H1 (cell line): ENCODE data around the gene OSTN. TPM values are rescaled to one million over a fixed set of nuclear protein-coding genes. Genes with fewer than 3 reads are reported as not detected.

Experiments used
- CTCF ChIA-PET: fragments of 300-600 bp; sonication (Branson Sonifier 250); formaldehyde crosslinking; loops from one replicate; lab custom pipeline; 2021; ENCODE audit not compliant: partially characterized antibody; lab: Charles Lee
- POLR2A ChIA-PET: fragments of 300-600 bp; sonication (Branson Sonifier 250); formaldehyde crosslinking; loops from one replicate; lab custom pipeline; 2021; ENCODE audit warnings: inconsistent platforms; ENCODE audit not compliant: partially characterized antibody; lab: Charles Lee
- DNase-seq, 2 experiments: peaks; one replicate each; pipeline versions ENCODE4 v3.0.0 to v3.0.0-alpha.2; 2010 to 2022; ENCODE audit warnings: low spot score in 2 of 2, low read depth in 1 of 2, mixed read lengths in 1 of 2
- FAIRE-seq: peaks from 2 replicates; lab custom pipeline; 2011; peaks lifted over from hg19 to GRCh38; lab: Jason Lieb, UNC
- H2AFZ ChIP-seq: 2 replicates; pipeline ENCODE4 v1.8.1; 2012; ENCODE audit warnings: low read length, inconsistent platforms
- H2AK5ac ChIP-seq: 2 replicates; pipeline ENCODE4 v1.6.1; 2013; ENCODE audit warnings: low read depth, low read length
- H2BK120ac ChIP-seq: replicated peaks from 2 replicates; pipeline ENCODE3; 2013; ENCODE audit warnings: low read depth, low read length, inconsistent platforms
- H2BK12ac ChIP-seq: 2 replicates; pipeline ENCODE4 v1.6.1; 2013; ENCODE audit warnings: low read depth, low read length
- H2BK15ac ChIP-seq: 2 replicates; pipeline ENCODE4 v1.6.1; 2013; ENCODE audit warnings: low read length
- H2BK20ac ChIP-seq: 2 replicates; pipeline ENCODE4 v1.6.1; 2013; ENCODE audit warnings: low read length
- H2BK5ac ChIP-seq: 2 replicates; pipeline ENCODE4 v1.6.1; 2013; ENCODE audit warnings: low read depth, low read length
- H3K14ac ChIP-seq: 2 replicates; pipeline ENCODE4 v1.6.1; 2013; ENCODE audit warnings: inconsistent platforms; ENCODE audit not compliant: insufficient read length
- H3K18ac ChIP-seq: 2 replicates; pipeline ENCODE4 v1.6.1; 2013; ENCODE audit warnings: low read length; ENCODE audit errors: extremely low read depth
- H3K23ac ChIP-seq: 2 replicates; pipeline ENCODE4 v1.6.1; 2013; ENCODE audit warnings: inconsistent platforms; ENCODE audit not compliant: insufficient read length
- H3K23me2 ChIP-seq: 2 replicates; pipeline ENCODE4 v1.6.1; 2013; ENCODE audit warnings: low read depth, low read length
- H3K27ac ChIP-seq: 2 replicates; pipeline ENCODE4 v1.6.1; 2011; ENCODE audit warnings: low read depth, low read length, inconsistent platforms
- H3K27me3 ChIP-seq, 4 experiments: replicated peaks in 1 of 4; 1 replicate in 1 of 4; 2 replicates in 3 of 4; pipeline versions ENCODE4 v1.6.1 to v1.8.1; 2011 to 2013; ENCODE audit warnings: low read length in 3 of 4, mild to moderate bottlenecking in 3 of 4, inconsistent platforms in 2 of 4, mixed read lengths in 2 of 4, moderate library complexity in 1 of 4; ENCODE audit not compliant: control insufficient read depth in 3 of 4, insufficient read depth in 3 of 4; ENCODE audit errors: extremely low read depth in 1 of 4
- H3K36me3 ChIP-seq, 4 experiments: 2 replicates each; pipeline versions ENCODE4 v1.6.1 to v1.8.1; 2011 to 2013; ENCODE audit warnings: mild to moderate bottlenecking in 4 of 4, low read length in 3 of 4, moderate library complexity in 2 of 4, control low read depth in 1 of 4, inconsistent platforms in 1 of 4; ENCODE audit not compliant: insufficient read depth in 4 of 4, control insufficient read depth in 2 of 4
- H3K4ac ChIP-seq: replicated peaks from 2 replicates; pipeline ENCODE3; 2013; ENCODE audit warnings: low read length, low read depth, mixed read lengths, inconsistent platforms; ENCODE audit not compliant: insufficient read length
- H3K4me1 ChIP-seq, 4 experiments: replicated peaks in 1 of 4; 1 replicate in 1 of 4; 2 replicates in 3 of 4; pipeline versions ENCODE4 v1.6.1 to v1.8.1; 2011 to 2013; ENCODE audit warnings: low read length in 3 of 4, inconsistent platforms in 2 of 4, mixed read lengths in 1 of 4; ENCODE audit not compliant: insufficient read depth in 4 of 4, control insufficient read depth in 3 of 4
- H3K4me2 ChIP-seq, 2 experiments: 2 replicates each; pipeline versions ENCODE4 v1.6.1 to v1.8.1; 2011 to 2013; ENCODE audit warnings: low read depth in 2 of 2, low read length in 2 of 2, control low read depth in 1 of 2, inconsistent platforms in 1 of 2, mild to moderate bottlenecking in 1 of 2; ENCODE audit not compliant: insufficient read depth in 1 of 2
- H3K4me3 ChIP-seq, 4 experiments: fragments of 200-600, 300-600 bp in 1 of 4; sonication (generic), shearing (Covaris generic), sonication (Bioruptor Twin) in 1 of 4; 2 replicates each; pipeline versions ENCODE4 v1.5.1 to v1.8.1; 2011 to 2016; ENCODE audit warnings: low read length in 4 of 4, low read depth in 3 of 4, control low read depth in 2 of 4, inconsistent platforms in 2 of 4, mild to moderate bottlenecking in 2 of 4, mixed read lengths in 1 of 4, moderate library complexity in 1 of 4; ENCODE audit not compliant: insufficient read depth in 2 of 4; ENCODE audit errors: extremely low read depth in 1 of 4
- H3K56ac ChIP-seq: replicated peaks from 2 replicates; pipeline ENCODE3; 2013; ENCODE audit warnings: low read depth, mild to moderate bottlenecking, mixed read lengths, low read length, inconsistent platforms; ENCODE audit not compliant: insufficient read length
- H3K79me1 ChIP-seq: 2 replicates; pipeline ENCODE4 v1.6.1; 2013; ENCODE audit warnings: low read depth, low read length, control low read depth
- H3K79me2 ChIP-seq, 2 experiments: 2 replicates each; pipeline versions ENCODE4 v1.6.1 to v1.8.1; 2012 to 2013; ENCODE audit warnings: low read length in 2 of 2, mild to moderate bottlenecking in 2 of 2, inconsistent platforms in 1 of 2; ENCODE audit not compliant: insufficient read depth in 2 of 2, control insufficient read depth in 1 of 2
- H3K9ac ChIP-seq, 4 experiments: replicated peaks in 1 of 4; 1 replicate in 1 of 4; 2 replicates in 3 of 4; pipeline versions ENCODE4 v1.6.1 to v1.8.1; 2011 to 2013; ENCODE audit warnings: low read depth in 3 of 4, low read length in 3 of 4, control low read depth in 2 of 4, mild to moderate bottlenecking in 2 of 4, moderate library complexity in 2 of 4, inconsistent platforms in 1 of 4; ENCODE audit errors: extremely low read depth in 1 of 4
- H3K9me3 ChIP-seq, 2 experiments: 2 replicates each; pipeline versions ENCODE4 v1.6.1 to v1.8.1; 2012 to 2013; ENCODE audit warnings: mild to moderate bottlenecking in 2 of 2, moderate library complexity in 2 of 2, control low read depth in 1 of 2, inconsistent platforms in 1 of 2, low read depth in 1 of 2, low read length in 1 of 2, mixed read lengths in 1 of 2; ENCODE audit not compliant: insufficient read depth in 2 of 2
- H4K20me1 ChIP-seq, 2 experiments: replicated peaks in 1 of 2; 2 replicates each; pipeline versions ENCODE3 to v1.8.1; 2011 to 2013; ENCODE audit warnings: inconsistent platforms in 2 of 2, low read length in 2 of 2, mild to moderate bottlenecking in 1 of 2; ENCODE audit not compliant: insufficient read depth in 2 of 2, control insufficient read depth in 1 of 2
- H4K5ac ChIP-seq: 2 replicates; pipeline ENCODE4 v1.6.1; 2013; ENCODE audit warnings: low read length, low read depth, mixed read lengths, inconsistent platforms; ENCODE audit not compliant: insufficient read length
- H4K8ac ChIP-seq: 2 replicates; pipeline ENCODE4 v1.8.0; 2013; ENCODE audit warnings: mild to moderate bottlenecking, moderate library complexity, low read length, inconsistent platforms; ENCODE audit not compliant: insufficient read depth; ENCODE audit errors: extremely low read depth
- H4K91ac ChIP-seq: replicated peaks from 2 replicates; pipeline ENCODE3; 2013; ENCODE audit warnings: low read length, mixed read lengths, inconsistent platforms; ENCODE audit not compliant: insufficient read length
- ATF2 ChIP-seq: IDR thresholded peaks from 2 replicates; pipeline ENCODE4 v1.6.1; 2012; ENCODE audit warnings: low read length, inconsistent platforms
- CBX5 ChIP-seq: fragments of 300-800, 300-1000 bp; sonication (generic); IDR thresholded peaks from 2 replicates; pipeline ENCODE4 v1.7.1; 2016; ENCODE audit warnings: antibody characterized with exemption, low read length, low read depth
- EGR1 ChIP-seq: IDR thresholded peaks from 2 replicates; pipeline ENCODE4 v1.6.1; 2011; ENCODE audit warnings: low read depth, low read length, borderline replicate concordance
- HDAC6 ChIP-seq: IDR thresholded peaks from one replicate; pipeline ENCODE4 v1.7.1; 2012; ENCODE audit warnings: low read depth, mild to moderate bottlenecking, inconsistent platforms, low read length, moderate library complexity
- JUND ChIP-seq: IDR thresholded peaks from 2 replicates; pipeline ENCODE4 v1.6.1; 2011; ENCODE audit warnings: mild to moderate bottlenecking, improper control_type of control experiment, low read length
- PHF8 ChIP-seq: fragments of 200-600 bp; sonication (generic); conservative IDR thresholded peaks from 2 replicates; pipeline ENCODE4 v1.7.1; 2012; ENCODE audit warnings: low read depth, mild to moderate bottlenecking, inconsistent platforms, low read length, moderate library complexity
- POLR2A ChIP-seq, 2 experiments: IDR thresholded peaks; 1 replicate in 1 of 2; 2 replicates in 1 of 2; pipeline ENCODE4 v1.6.1; 2011; ENCODE audit warnings: low read depth in 2 of 2, low read length in 2 of 2, mild to moderate bottlenecking in 2 of 2; ENCODE audit errors: control extremely low read depth in 1 of 2
- SAP30 ChIP-seq: fragments of 300-600 bp; sonication (generic); IDR thresholded peaks from 2 replicates; pipeline ENCODE4 v1.7.1; 2012; ENCODE audit warnings: low read length, moderate library complexity, mild to moderate bottlenecking, inconsistent platforms; ENCODE audit not compliant: insufficient read depth, insufficient replicate concordance
- SP2 ChIP-seq: IDR thresholded peaks from 2 replicates; pipeline ENCODE4 v1.6.1; 2012; ENCODE audit warnings: mild to moderate bottlenecking, low read length, inconsistent platforms
- SRF ChIP-seq: IDR thresholded peaks from 2 replicates; pipeline ENCODE4 v1.6.1; 2011; ENCODE audit warnings: mild to moderate bottlenecking, low read depth, low read length, moderate library complexity
- USF2 ChIP-seq: IDR thresholded peaks from 2 replicates; pipeline ENCODE4 v1.6.1; 2011; ENCODE audit warnings: low read length, improper control_type of control experiment
- WGBS, 2 experiments: shearing (Covaris generic) in 1 of 2; methylation state at CpG; one replicate each; pipeline versions ENCODE4 v1.1.6 to v1.1.7; 2013 to 2015; ENCODE audit warnings: low lambda C conversion rate in 2 of 2, mixed read lengths in 2 of 2, inconsistent platforms in 1 of 2, low coverage in 1 of 2, missing lambda C conversion rate in 1 of 2; ENCODE audit not compliant: insufficient replicate concordance in 2 of 2, insufficient coverage in 1 of 2, insufficient read length in 1 of 2; ENCODE audit errors: extremely low coverage in 1 of 2, missing lambda C conversion rate in 1 of 2; 5-methylcytosine and 5-hydroxymethylcytosine counted together
- polyA plus RNA-seq, 7 experiments: library from polyadenylated mRNA; depleted of rRNA in 3 of 7; stranded (reverse) in 5 of 7; unstranded in 2 of 7; fragments of >200 nt in 5 of 7; fragments of 200-250 nt in 2 of 7; gene quantifications; 1 replicate in 5 of 7; 2 replicates in 1 of 7; 4 replicates in 1 of 7; pipeline versions ENCODE4 v1.2.1 to v1.2.3, GENCODE V29; 2011 to 2013; ENCODE audit warnings: missing spikeins in 2 of 7, mixed read lengths in 2 of 7
- total RNA-seq: library from RNA; stranded (reverse); fragmentation: NEBNext Ultra II Directional; extraction: Animal tissue kit (Norgen Biotek cat#: 25700); gene quantifications from 2 replicates; pipeline ENCODE4 v1.2.1, GENCODE V29; 2021

Gene OSTN
- total and polyA plus RNA-seq, 2 of the 8 experiments (the other 6 are each of a cell fraction or from before 2014, with no cell fraction given): not detected

GRCh38 chr3:191197761-191198306 lies 1.2 kb upstream of the OSTN start:
- H3K56ac ChIP-seq: no peak overlapping the region
- TF ChIP-seq SRF (no peak), HDAC6 (no peak), JUND (no peak), CBX5 (no peak), ATF2 (no peak), PHF8 (no peak), EGR1 (no peak), SAP30 (no peak), SP2 (no peak), USF2 (no peak), POLR2A (IDR thresholded peaks at IDR 0.05; ENCODE audit: control extremely low read depth in 1 of 2, low read depth in 2 of 2, low read length in 2 of 2) (no peak)

More at GRCh38 chr3:191197761-191198306, 1.2 kb upstream of the OSTN start:
- no peak overlapping the region for H4K5ac ChIP-seq
- FAIRE-seq: no peak
- DNase-seq: no peak
- no peak overlapping the region for H2BK12ac ChIP-seq
- H3K18ac ChIP-seq: no peak overlapping the region
- CTCF ChIA-PET: interaction anchor here (0.6 kb wide), 1 partner anchor 159 kb away, joined by 3 read pairs; no protein-coding TSS in a partner anchor
- no peaks in the 10 kb centered on the region for H3K36me3 ChIP-seq
- no peak overlapping the region for H2BK20ac ChIP-seq
- no peak overlapping the region for H4K91ac ChIP-seq
- no peaks in the 10 kb centered on the region for H3K79me2 ChIP-seq
- no peak overlapping the region for H3K4me2 ChIP-seq
- H3K4me3 ChIP-seq: no peak overlapping the region
- no peak overlapping the region for H2BK5ac ChIP-seq
- H3K23ac ChIP-seq: no peak overlapping the region
- no peak overlapping the region for H2BK15ac ChIP-seq
- no peaks in the 10 kb centered on the region for H3K79me1 ChIP-seq
- H4K20me1 ChIP-seq: no peaks in the 10 kb centered on the region
- H4K8ac ChIP-seq: no peak overlapping the region
- H3K9ac ChIP-seq: no peak overlapping the region
- no peak overlapping the region for H3K4ac ChIP-seq
- POLR2A ChIA-PET: no interaction called here
- no peaks in the 10 kb centered on the region for H3K4me1 ChIP-seq
- no peak overlapping the region for H2AFZ ChIP-seq
- no peak overlapping the region for H3K14ac ChIP-seq
- no peak overlapping the region for H3K27ac ChIP-seq
- no peak overlapping the region for H2BK120ac ChIP-seq
- H3K27me3 ChIP-seq: no peaks in the 10 kb centered on the region
- H3K23me2 ChIP-seq: no peaks in the 10 kb centered on the region
- no peaks in the 10 kb centered on the region for H3K9me3 ChIP-seq
- no peak overlapping the region for H2AK5ac ChIP-seq
- 90% methylated on average over 3 of the region's 3 CpGs; no CpG with 5 or more reads in 1 of the 2 experiments for WGBS, 2 experiments
